Keratinocyte (primary cell): Measurements from ENCODE around the gene PALD1.

Source experiments
- CTCF ChIP-seq, 3 experiments: IDR thresholded peaks in 1 of 3; conservative IDR thresholded peaks in 1 of 3; optimal IDR thresholded peaks in 1 of 3; 2 replicates in 2 of 3; 3 replicates in 1 of 3; pipeline versions ENCODE3 to v1.5.1; 2011; ENCODE audit warnings: low read length in 3 of 3, mild to moderate bottlenecking in 3 of 3, moderate library complexity in 2 of 3, control low read depth in 1 of 3, inconsistent platforms in 1 of 3; ENCODE audit not compliant: insufficient read depth in 2 of 3; ENCODE audit errors: extremely low read depth in 1 of 3
- EZH2 ChIP-seq: IDR thresholded peaks from one replicate; pipeline ENCODE4 v1.6.1; 2012; ENCODE audit warnings: inconsistent platforms, mild to moderate bottlenecking, low read length, moderate library complexity

DNA sequence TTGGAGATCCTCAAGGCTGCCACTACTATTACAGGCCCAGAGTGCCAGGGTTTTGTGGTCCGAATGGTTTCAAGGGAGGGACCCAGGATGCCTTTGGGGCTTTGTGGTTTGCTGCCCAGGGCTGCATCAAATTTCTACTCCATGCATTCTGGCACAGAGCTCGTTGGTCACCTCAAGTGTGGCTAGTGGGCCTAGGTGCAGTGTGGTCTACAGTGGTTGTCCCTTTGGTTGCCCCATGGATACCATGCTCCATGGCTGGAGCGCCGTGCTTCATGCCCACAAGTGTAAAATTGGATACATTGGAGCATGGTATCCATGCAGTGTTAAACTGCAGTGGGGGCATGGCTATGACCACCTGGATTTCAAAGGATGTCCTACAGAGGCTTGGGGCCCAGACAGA lies 129.4 kb downstream of the PALD1 start:
- no peak for TF ChIP-seq CTCF (optimal IDR thresholded peaks at IDR 0.05 in 1 of 3, IDR thresholded peaks at IDR 0.05 in 1 of 3, conservative IDR thresholded peaks at IDR 0.05 in 1 of 3; ENCODE audit: extremely low read depth in 1 of 3, insufficient read depth in 2 of 3, low read length in 3 of 3)
- no peak for TF ChIP-seq EZH2
